ENCODE data around the gene KRT10. TPM values are rescaled to one million over a fixed set of nuclear protein-coding genes. Genes with fewer than 3 reads are reported as not detected.
"Not testable (repeated sequence)": the region's sequence is repeated elsewhere in the genome, so short reads cannot be mapped to it uniquely, and the experiment has no call there.

KRT10 gene
- total and polyA plus RNA-seq, 2 donors, result 21.1 to 445 TPM

DNA sequence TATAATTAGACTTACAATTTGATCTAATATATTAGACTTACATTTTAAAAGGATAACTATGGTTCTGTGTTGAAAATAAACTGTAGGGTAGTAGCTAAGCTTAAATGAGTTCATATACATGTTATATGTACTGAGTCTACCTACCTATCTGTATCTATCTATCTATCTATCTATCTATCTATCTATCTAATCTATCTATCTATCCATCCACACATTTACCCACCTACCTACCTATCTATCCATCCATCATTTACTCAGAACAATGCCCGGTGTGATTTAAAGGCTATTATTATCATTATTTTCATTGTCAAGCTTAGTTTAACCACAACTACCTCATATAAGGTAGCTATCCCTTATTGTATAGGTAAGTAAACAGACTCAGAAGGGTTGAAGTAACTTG is 7.0 kb downstream of the KRT10 start:
- H3K4me1 ChIP-seq (ENCODE audit: control insufficient read depth in 2 of 2, insufficient read depth in 2 of 2, low read length in 2 of 2), result peaks cover 2 to 3% of the 10 kb centered on the region in 2 donors
- H3K27me3 ChIP-seq (ENCODE audit: control insufficient read depth in 2 of 2, insufficient read depth in 1 of 2, low read length in 1 of 2), result peaks cover 8 to 10% of the 10 kb centered on the region in 2 donors
- peaks cover 3% of the 10 kb centered on the region in 2 donors for H3K36me3 ChIP-seq (ENCODE audit: control insufficient read depth in 2 of 2, insufficient read depth in 2 of 2, low read length in 1 of 2)
- DNase-seq (ENCODE audit: low read depth in 6 of 9, low spot score in 9 of 9), result no peak
- 97% methylated on average over 1 of the region's 1 CpG for WGBS
- H3K4me3 ChIP-seq (ENCODE audit: low read length in 2 of 2), result no peak overlapping the region
- H3K27ac ChIP-seq (ENCODE audit: low read depth in 1 of 2, low read length in 1 of 2), result no peak overlapping the region
- peaks cover under 1 to 3% of the 10 kb centered on the region in 2 donors for H3K9me3 ChIP-seq (ENCODE audit: control insufficient read depth in 2 of 2, insufficient read depth in 1 of 2, low read length in 1 of 2)

DNA sequence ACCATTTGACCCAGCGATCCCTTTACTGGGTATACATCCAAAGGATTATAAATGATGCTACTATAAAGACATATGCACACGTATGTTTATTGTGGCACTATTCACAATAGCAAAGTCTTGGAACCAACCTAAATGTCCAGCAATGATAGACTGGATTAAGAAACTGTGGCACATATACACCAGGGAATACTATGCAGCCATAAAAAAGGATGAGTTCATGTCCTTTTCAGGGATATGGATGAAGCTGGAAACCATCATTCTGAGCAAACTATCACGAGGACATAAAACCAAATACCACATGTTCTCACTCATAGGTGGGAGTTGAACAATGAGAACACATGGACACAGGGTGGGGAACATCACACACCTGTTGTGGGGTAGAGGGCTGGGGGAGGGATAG is 7.8 kb downstream of the KRT10 start:
- H3K9me3 ChIP-seq (ENCODE audit: control insufficient read depth in 2 of 2, insufficient read depth in 1 of 2, low read length in 1 of 2); H3K36me3 ChIP-seq (ENCODE audit: control insufficient read depth in 2 of 2, insufficient read depth in 2 of 2, low read length in 1 of 2); H3K4me3 ChIP-seq (ENCODE audit: low read length in 2 of 2); H3K4me1 ChIP-seq (ENCODE audit: control insufficient read depth in 2 of 2, insufficient read depth in 2 of 2, low read length in 2 of 2); DNase-seq (ENCODE audit: low read depth in 6 of 9, low spot score in 9 of 9); H3K27ac ChIP-seq (ENCODE audit: low read depth in 1 of 2, low read length in 1 of 2): not testable (repeated sequence)
- peaks cover 10 to 11% of the 10 kb centered on the region in 2 donors for H3K27me3 ChIP-seq (ENCODE audit: control insufficient read depth in 2 of 2, insufficient read depth in 1 of 2, low read length in 1 of 2)
- WGBS, result 94% methylated on average over 3 of the region's 3 CpGs

DNA sequence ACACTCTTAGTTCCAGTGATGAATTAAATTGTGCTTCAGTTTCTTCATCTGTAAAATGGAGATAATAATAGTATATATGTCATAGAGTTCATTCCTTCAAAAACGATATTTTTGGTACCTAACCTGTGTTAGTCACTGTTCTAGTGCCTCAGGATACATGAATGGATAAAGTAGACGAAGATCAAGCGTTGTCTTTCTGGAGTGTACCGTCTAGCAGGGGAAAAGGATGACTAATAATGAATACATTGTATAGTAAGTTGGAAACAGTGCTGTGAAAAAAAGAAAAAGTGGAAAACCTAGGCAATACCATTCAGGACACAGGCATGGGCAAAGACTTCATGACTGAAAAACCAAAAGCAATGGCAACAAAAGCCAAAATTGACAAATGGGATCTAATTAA is 8.6 kb downstream of the KRT10 start:
- 71% methylated on average over 4 of the region's 4 CpGs for WGBS
- H3K9me3 ChIP-seq (ENCODE audit: control insufficient read depth in 2 of 2, insufficient read depth in 1 of 2, low read length in 1 of 2), result no peaks in the 10 kb centered on the region
- peaks cover 11 to 12% of the 10 kb centered on the region in 2 donors for H3K27me3 ChIP-seq (ENCODE audit: control insufficient read depth in 2 of 2, insufficient read depth in 1 of 2, low read length in 1 of 2)

DNA sequence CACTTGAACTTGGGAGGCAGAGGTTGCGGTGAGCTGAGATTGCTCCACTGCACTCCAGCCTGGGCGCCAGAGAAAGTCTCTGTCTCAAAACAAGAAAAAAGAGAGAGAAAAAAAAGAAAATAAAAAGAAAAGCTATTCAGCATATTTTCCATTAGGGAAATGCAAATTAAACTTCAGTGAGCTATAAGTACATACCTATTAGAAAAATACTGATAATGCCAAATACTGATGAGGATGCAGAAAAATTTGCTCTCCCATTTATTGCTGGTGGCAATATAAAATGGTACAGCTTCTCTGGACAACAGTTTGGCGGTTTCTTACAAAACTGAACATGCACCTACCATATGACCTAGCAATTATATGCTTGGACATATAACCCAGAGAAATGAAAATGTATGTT is 9.8 kb downstream of the KRT10 start:
- WGBS, result 80% methylated on average over 3 of the region's 3 CpGs
- no peak overlapping the region for H3K27ac ChIP-seq (ENCODE audit: low read depth in 1 of 2, low read length in 1 of 2)
- peaks cover 11 to 12% of the 10 kb centered on the region in 2 donors for H3K27me3 ChIP-seq (ENCODE audit: control insufficient read depth in 2 of 2, insufficient read depth in 1 of 2, low read length in 1 of 2)

More for the DNA sequence above, 8.6 kb downstream of the KRT10 start:
- Histone ChIP-seq H3K4me3 (ENCODE audit: low read length in 2 of 2) (no peak overlapping the region), H3K36me3 (ENCODE audit: control insufficient read depth in 2 of 2, insufficient read depth in 2 of 2, low read length in 1 of 2) (peaks cover 3% of the 10 kb centered on the region in 2 donors), H3K27ac (ENCODE audit: low read depth in 1 of 2, low read length in 1 of 2) (no peak overlapping the region), H3K4me1 (ENCODE audit: control insufficient read depth in 2 of 2, insufficient read depth in 2 of 2, low read length in 2 of 2) (peaks cover 0 to 2% of the 10 kb centered on the region in 2 donors)
- DNase-seq (ENCODE audit: low read depth in 6 of 9, low spot score in 9 of 9), result no peak

DNA sequence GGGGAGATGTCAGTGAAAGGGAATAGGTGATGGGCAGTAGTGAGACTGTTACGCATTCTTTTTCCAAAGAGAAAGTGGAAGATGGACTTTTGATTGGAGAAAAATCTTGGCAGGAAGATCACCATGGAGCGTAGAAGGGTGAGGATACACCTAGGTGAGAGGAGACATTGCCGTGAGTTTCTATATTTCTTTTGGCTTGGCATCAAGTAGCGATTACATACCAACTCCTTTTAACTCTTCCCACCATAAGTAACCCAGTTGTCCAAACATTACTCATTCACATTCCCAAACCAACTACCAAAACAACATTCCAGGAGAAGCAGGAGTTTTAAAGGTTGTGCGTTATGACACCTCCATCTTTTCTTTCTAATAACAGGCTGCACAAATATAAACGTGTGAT is 11.9 kb downstream of the KRT10 start:
- DNase-seq (ENCODE audit: low read depth in 6 of 9, low spot score in 9 of 9), result no peak
- H3K27me3 ChIP-seq (ENCODE audit: control insufficient read depth in 2 of 2, insufficient read depth in 1 of 2, low read length in 1 of 2), result peaks cover 12 to 26% of the 10 kb centered on the region in 2 donors
- no peaks in the 10 kb centered on the region for H3K9me3 ChIP-seq (ENCODE audit: control insufficient read depth in 2 of 2, insufficient read depth in 1 of 2, low read length in 1 of 2)
- 68% methylated on average over 6 of the region's 6 CpGs for WGBS
- H3K36me3 ChIP-seq (ENCODE audit: control insufficient read depth in 2 of 2, insufficient read depth in 2 of 2, low read length in 1 of 2), result no peaks in the 10 kb centered on the region
- no peak overlapping the region for H3K4me3 ChIP-seq (ENCODE audit: low read length in 2 of 2)
- H3K27ac ChIP-seq (ENCODE audit: low read depth in 1 of 2, low read length in 1 of 2), result no peak overlapping the region
- no peaks in the 10 kb centered on the region for H3K4me1 ChIP-seq (ENCODE audit: control insufficient read depth in 2 of 2, insufficient read depth in 2 of 2, low read length in 2 of 2)

More for the DNA sequence above, 9.8 kb downstream of the KRT10 start:
- Histone ChIP-seq H3K4me3 (ENCODE audit: low read length in 2 of 2) (no peak overlapping the region), H3K9me3 (ENCODE audit: control insufficient read depth in 2 of 2, insufficient read depth in 1 of 2, low read length in 1 of 2) (no peaks in the 10 kb centered on the region), H3K36me3 (ENCODE audit: control insufficient read depth in 2 of 2, insufficient read depth in 2 of 2, low read length in 1 of 2) (peaks cover 3% of the 10 kb centered on the region in 2 donors), H3K4me1 (ENCODE audit: control insufficient read depth in 2 of 2, insufficient read depth in 2 of 2, low read length in 2 of 2) (no peaks in the 10 kb centered on the region)
- no peak for DNase-seq (ENCODE audit: low read depth in 6 of 9, low spot score in 9 of 9)

DNA sequence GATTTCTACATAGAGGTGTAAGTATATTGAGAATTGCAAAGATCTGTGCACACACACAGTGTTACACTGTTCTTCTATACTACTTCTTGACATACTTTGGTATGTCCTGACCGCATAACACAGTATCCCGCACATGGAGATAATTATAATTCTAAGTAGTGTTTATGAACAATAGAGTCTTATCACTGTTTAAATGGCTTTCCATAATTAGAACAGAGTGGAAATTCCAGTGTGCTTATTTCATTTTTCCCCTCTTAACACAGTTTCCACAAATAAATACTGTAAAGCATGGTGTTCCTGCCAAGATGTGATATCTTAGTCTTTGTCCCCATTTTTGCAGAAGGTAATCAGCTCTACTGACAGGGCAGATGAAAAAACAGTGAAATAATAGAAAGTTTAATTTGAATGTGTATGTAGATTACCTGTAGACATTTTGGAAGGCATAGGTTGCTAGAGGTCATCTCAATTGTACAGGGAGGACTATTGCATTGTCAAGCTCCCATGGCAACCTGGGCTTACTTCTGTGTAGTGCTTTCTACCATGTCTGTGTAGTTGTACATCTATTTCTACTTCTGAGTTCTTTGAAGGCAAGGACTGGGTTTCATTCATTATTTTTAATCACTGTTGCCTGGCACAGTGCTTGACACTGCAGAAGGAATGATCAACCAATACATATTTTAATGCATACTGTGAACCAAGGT is 12.5 kb downstream of the KRT10 start:
- Histone ChIP-seq H3K27ac (ENCODE audit: low read depth in 1 of 2, low read length in 1 of 2) (no peak overlapping the region), H3K36me3 (ENCODE audit: control insufficient read depth in 2 of 2, insufficient read depth in 2 of 2, low read length in 1 of 2) (no peaks in the 10 kb centered on the region), H3K4me3 (ENCODE audit: low read length in 2 of 2) (no peak overlapping the region), H3K27me3 (ENCODE audit: control insufficient read depth in 2 of 2, insufficient read depth in 1 of 2, low read length in 1 of 2) (peaks cover 12 to 29% of the 10 kb centered on the region in 2 donors), H3K9me3 (ENCODE audit: control insufficient read depth in 2 of 2, insufficient read depth in 1 of 2, low read length in 1 of 2) (no peaks in the 10 kb centered on the region), H3K4me1 (ENCODE audit: control insufficient read depth in 2 of 2, insufficient read depth in 2 of 2, low read length in 2 of 2) (no peaks in the 10 kb centered on the region)
- 85% methylated on average over 2 of the region's 2 CpGs for WGBS
- no peak for DNase-seq (ENCODE audit: low read depth in 6 of 9, low spot score in 9 of 9)

DNA sequence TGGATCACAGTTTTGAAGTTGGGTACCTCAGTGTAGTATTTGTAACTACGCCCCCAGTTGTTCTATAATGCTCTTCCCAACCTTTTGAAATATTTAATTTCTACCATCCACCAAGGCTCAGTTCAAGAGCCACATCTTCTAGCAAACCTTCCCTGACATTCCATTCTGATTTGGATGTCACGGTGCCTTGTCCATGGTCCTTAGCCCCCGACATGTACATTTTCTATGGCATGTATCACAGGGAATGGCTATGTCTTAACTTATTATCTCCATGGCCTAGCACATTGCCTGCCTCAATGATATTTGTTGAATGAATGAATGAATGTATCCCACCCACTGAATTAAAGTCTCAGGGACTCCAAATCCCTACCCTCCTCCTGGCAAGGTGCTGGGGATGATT is 16.3 kb downstream of the KRT10 start:
- Histone ChIP-seq H3K27ac (ENCODE audit: low read depth in 1 of 2, low read length in 1 of 2) (no peak overlapping the region), H3K4me1 (ENCODE audit: control insufficient read depth in 2 of 2, insufficient read depth in 2 of 2, low read length in 2 of 2) (no peaks in the 10 kb centered on the region), H3K27me3 (ENCODE audit: control insufficient read depth in 2 of 2, insufficient read depth in 1 of 2, low read length in 1 of 2) (peaks cover 6 to 34% of the 10 kb centered on the region in 2 donors), H3K36me3 (ENCODE audit: control insufficient read depth in 2 of 2, insufficient read depth in 2 of 2, low read length in 1 of 2) (no peaks in the 10 kb centered on the region), H3K4me3 (ENCODE audit: low read length in 2 of 2) (no peak overlapping the region), H3K9me3 (ENCODE audit: control insufficient read depth in 2 of 2, insufficient read depth in 1 of 2, low read length in 1 of 2) (no peaks in the 10 kb centered on the region)
- WGBS, result 87% methylated on average over 3 of the region's 3 CpGs
- DNase-seq (ENCODE audit: low read depth in 6 of 9, low spot score in 9 of 9), result no peak

DNA sequence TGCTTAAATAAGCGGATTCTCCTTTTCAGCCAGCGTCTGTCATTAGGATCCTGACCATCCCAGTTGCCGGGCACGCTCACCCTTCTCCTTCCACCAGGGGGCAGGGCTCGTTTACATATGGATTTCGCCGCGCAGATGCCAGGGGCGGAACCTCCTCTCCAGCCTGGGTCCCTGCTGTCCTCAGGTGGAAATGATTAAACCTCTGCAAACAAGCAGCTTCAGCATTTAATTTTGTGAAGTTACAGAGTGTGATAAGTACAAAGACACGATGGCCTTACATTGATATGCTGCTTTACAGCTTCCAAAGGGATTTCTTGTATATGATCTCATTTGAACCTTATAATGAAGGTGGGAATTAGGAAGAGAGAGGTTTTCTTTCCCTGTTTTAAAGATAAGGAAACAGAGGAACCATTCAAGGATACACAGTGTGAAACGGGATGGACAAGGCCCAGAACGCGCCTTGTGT is 18.8 kb downstream of the KRT10 start:
- no peaks in the 10 kb centered on the region for H3K9me3 ChIP-seq (ENCODE audit: control insufficient read depth in 2 of 2, insufficient read depth in 1 of 2, low read length in 1 of 2)
- no peak overlapping the region for H3K4me3 ChIP-seq (ENCODE audit: low read length in 2 of 2)
- H3K4me1 ChIP-seq (ENCODE audit: control insufficient read depth in 2 of 2, insufficient read depth in 2 of 2, low read length in 2 of 2), result no peaks in the 10 kb centered on the region
- H3K27ac ChIP-seq (ENCODE audit: low read depth in 1 of 2, low read length in 1 of 2), result no peak overlapping the region
- no peaks in the 10 kb centered on the region for H3K36me3 ChIP-seq (ENCODE audit: control insufficient read depth in 2 of 2, insufficient read depth in 2 of 2, low read length in 1 of 2)
- 16% methylated on average over 13 of the region's 13 CpGs for WGBS
- peaks cover 0 to 37% of the 10 kb centered on the region in 2 donors for H3K27me3 ChIP-seq (ENCODE audit: control insufficient read depth in 2 of 2, insufficient read depth in 1 of 2, low read length in 1 of 2)
- peak; percentile 14 to 66 (median 42) for DNase-seq (ENCODE audit: low read depth in 6 of 9, low spot score in 9 of 9)

DNA sequence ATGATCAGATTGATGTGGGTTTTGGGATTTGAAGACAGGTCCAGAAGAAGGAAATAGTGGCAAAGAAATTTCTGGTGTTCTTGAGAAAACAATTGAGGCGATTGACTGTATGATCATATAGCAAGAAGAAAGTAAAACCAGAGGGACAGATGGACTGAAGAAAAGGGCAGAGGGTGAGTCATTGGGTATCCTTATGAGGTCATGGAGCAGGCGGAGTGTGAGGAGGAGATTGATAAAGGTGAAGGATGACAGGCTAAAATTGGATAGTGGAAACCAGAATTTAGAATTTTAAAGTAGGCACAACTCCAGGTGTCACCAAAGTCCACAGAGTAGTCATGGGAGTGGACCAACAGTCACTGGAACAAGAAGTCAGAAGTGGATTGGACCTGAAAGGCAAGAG is 21.3 kb downstream of the KRT10 start:
- Histone ChIP-seq H3K4me3 (ENCODE audit: low read length in 2 of 2) (no peak overlapping the region), H3K36me3 (ENCODE audit: control insufficient read depth in 2 of 2, insufficient read depth in 2 of 2, low read length in 1 of 2) (no peaks in the 10 kb centered on the region)
- 91% methylated on average over 2 of the region's 2 CpGs for WGBS

More for the DNA sequence above, 21.3 kb downstream of the KRT10 start:
- H3K9me3 ChIP-seq (ENCODE audit: control insufficient read depth in 2 of 2, insufficient read depth in 1 of 2, low read length in 1 of 2), result no peaks in the 10 kb centered on the region
- no peak for DNase-seq (ENCODE audit: low read depth in 6 of 9, low spot score in 9 of 9)
- H3K4me1 ChIP-seq (ENCODE audit: control insufficient read depth in 2 of 2, insufficient read depth in 2 of 2, low read length in 2 of 2), result no peaks in the 10 kb centered on the region
- no peak overlapping the region for H3K27ac ChIP-seq (ENCODE audit: low read depth in 1 of 2, low read length in 1 of 2)
- H3K27me3 ChIP-seq (ENCODE audit: control insufficient read depth in 2 of 2, insufficient read depth in 1 of 2, low read length in 1 of 2), result peaks cover 5 to 39% of the 10 kb centered on the region in 2 donors
